ENCODE results near the gene ABCC10. TPM values are rescaled to one million over a fixed set of nuclear protein-coding genes. Genes with fewer than 3 reads are reported as not detected.
"Not testable (repeated sequence)": the region's sequence is repeated elsewhere in the genome, so short reads cannot be mapped to it uniquely, and the experiment has no call there.

Gene ABCC10
- total RNA-seq, result 10 to 100 TPM; 51.0 to 58.3 TPM

GRCh38 chr6:43427406-43428111 is at the start of gene ABCC10:
Gene ABCC10 (plus strand): TSS chr6:43427541. CDS start chr6:43427979, 438 bp downstream.
- Mint-ChIP-seq H3K4me1 (peaks cover 14% of the 10 kb centered on the region), H3K27ac (peak within 1 kb of the TSS; percentile 97), H3K9me3 (peaks cover 1% of the 10 kb centered on the region), H3K36me3 (peaks cover 5% of the 10 kb centered on the region), H3K27me3 (no peaks in the 10 kb centered on the region), H3K4me3 (peak within 1 kb of the TSS; percentile 98)
- peak; percentile 97 for ATAC-seq (ENCODE audit: low read depth)
- POLR2A ChIA-PET, result interaction anchor here (0.7 to 1.3 kb wide), 4 partner anchors 10 to 740 kb away, joined by 3 to 5 read pairs (median 4); partner anchors contain the start of gene ZNF318
- peak; percentile 93 for DNase-seq

- Mint-ChIP-seq H3K36me3 (peaks cover 3% of the 10 kb centered on the region), H3K4me3 (no peak overlapping the region), H3K9me3 (no peaks in the 10 kb centered on the region), H3K27me3 (peaks cover 35% of the 10 kb centered on the region), H3K4me1 (peaks cover 16% of the 10 kb centered on the region), H3K27ac (no peak overlapping the region)
- DNase-seq (no peak), ATAC-seq (ENCODE audit: low read depth) (no peak)
- POLR2A ChIA-PET, result interaction anchor here (1.4 kb wide), 1 partner anchor 8 kb away, joined by 5 read pairs; the partner anchor contains the start of gene ZNF318
Measured at GRCh38 chr6:43377710-43378229, 49.6 kb upstream of the ABCC10 start.

GRCh38 chr6:43378631-43379030 is 48.7 kb upstream of the ABCC10 start:
- ATAC-seq (ENCODE audit: low read depth) (no peak), DNase-seq (no peak)
- peaks cover 3% of the 10 kb centered on the region for H3K36me3 Mint-ChIP-seq
- H3K4me1 Mint-ChIP-seq, result peaks cover 23% of the 10 kb centered on the region
- H3K4me3 Mint-ChIP-seq, result no peak overlapping the region
- peaks cover 38% of the 10 kb centered on the region for H3K27me3 Mint-ChIP-seq
- H3K9me3 Mint-ChIP-seq, result no peaks in the 10 kb centered on the region
- POLR2A ChIA-PET, result no interaction called here
- H3K27ac Mint-ChIP-seq, result no peak overlapping the region

- not testable (repeated sequence) for H3K9me3 Mint-ChIP-seq; H3K4me3 Mint-ChIP-seq; H3K36me3 Mint-ChIP-seq; H3K27ac Mint-ChIP-seq; DNase-seq; ATAC-seq (ENCODE audit: low read depth)
- POLR2A ChIA-PET, result interaction anchor here (5.3 kb wide), 1 partner anchor 11 kb away, joined by 56 read pairs; the partner anchor contains the start of gene ZNF318
- Mint-ChIP-seq H3K4me1 (peaks cover 36% of the 10 kb centered on the region), H3K27me3 (peaks cover 48% of the 10 kb centered on the region)
Measured at GRCh38 chr6:43380858-43381257, 46.5 kb upstream of the ABCC10 start.

- peak overlapping the region; percentile 68 for H3K4me3 Mint-ChIP-seq
- POLR2A ChIA-PET, result interaction anchor here (0.7 to 5.3 kb wide), 4 partner anchors 14 to 399 kb away, joined by 3 to 56 read pairs (median 4); partner anchors contain the start of genes CUL9, POLR1C, PPP2R5D and YIPF3
- no peak for ATAC-seq (ENCODE audit: low read depth)
Measured at GRCh38 chr6:43383021-43383667, 44.2 kb upstream of the ABCC10 start.

GRCh38 chr6:43386492-43386891 is 40.8 kb upstream of the ABCC10 start:
- Mint-ChIP-seq H3K4me1 (peaks cover 49% of the 10 kb centered on the region), H3K4me3 (no peak overlapping the region), H3K27me3 (peaks cover 70% of the 10 kb centered on the region), H3K9me3 (no peaks in the 10 kb centered on the region), H3K36me3 (peaks cover 2% of the 10 kb centered on the region), H3K27ac (no peak overlapping the region)
- POLR2A ChIA-PET, result interaction anchor here (1.4 kb wide), 1 partner anchor 17 kb away, joined by 5 read pairs; the partner anchor contains the start of gene ZNF318
- no peak for ATAC-seq (ENCODE audit: low read depth)
- no peak for DNase-seq

More at GRCh38 chr6:43383021-43383667, 44.2 kb upstream of the ABCC10 start:
- Mint-ChIP-seq H3K36me3 (peaks cover 4% of the 10 kb centered on the region), H3K9me3 (no peaks in the 10 kb centered on the region), H3K27me3 (peaks cover 65% of the 10 kb centered on the region), H3K27ac (peak overlapping the region; percentile 90), H3K4me1 (peaks cover 39% of the 10 kb centered on the region)
- DNase-seq, result no peak

GRCh38 chr6:43389730-43390295 is 37.5 kb upstream of the ABCC10 start:
- POLR2A ChIA-PET, result no interaction called here
- no peak overlapping the region for H3K27ac Mint-ChIP-seq
- no peak overlapping the region for H3K4me3 Mint-ChIP-seq
- ATAC-seq (ENCODE audit: low read depth) (no peak), DNase-seq (no peak)
- H3K27me3 Mint-ChIP-seq, result peaks cover 86% of the 10 kb centered on the region
- H3K36me3 Mint-ChIP-seq, result peaks cover 2% of the 10 kb centered on the region
- H3K4me1 Mint-ChIP-seq, result peaks cover 33% of the 10 kb centered on the region
- H3K9me3 Mint-ChIP-seq, result no peaks in the 10 kb centered on the region

- H3K4me1 Mint-ChIP-seq, result peaks cover 27% of the 10 kb centered on the region
Measured at GRCh38 chr6:43390753-43391439, 36.4 kb upstream of the ABCC10 start.

GRCh38 chr6:43391440-43392031 is 35.8 kb upstream of the ABCC10 start:
- peak; percentile 40 for DNase-seq
- no peaks in the 10 kb centered on the region for H3K36me3 Mint-ChIP-seq
- H3K4me1 Mint-ChIP-seq, result peaks cover 23% of the 10 kb centered on the region
- H3K4me3 Mint-ChIP-seq, result peak overlapping the region; percentile 59
- peaks cover 78% of the 10 kb centered on the region for H3K27me3 Mint-ChIP-seq
- no peak overlapping the region for H3K27ac Mint-ChIP-seq
- peak; percentile 60 for ATAC-seq (ENCODE audit: low read depth)
- no peaks in the 10 kb centered on the region for H3K9me3 Mint-ChIP-seq
- POLR2A ChIA-PET, result interaction anchor here (0.7 to 1.2 kb wide), 2 partner anchors 22 to 89 kb away, joined by 3 to 6 read pairs; partner anchors contain the start of gene ZNF318

More at GRCh38 chr6:43390753-43391439, 36.4 kb upstream of the ABCC10 start:
- Mint-ChIP-seq H3K27me3 (peaks cover 78% of the 10 kb centered on the region), H3K4me3 (peak overlapping the region; percentile 59)
- peak; percentile 14 for ATAC-seq (ENCODE audit: low read depth)
- not testable (repeated sequence) for H3K36me3 Mint-ChIP-seq, H3K27ac Mint-ChIP-seq, DNase-seq, H3K9me3 Mint-ChIP-seq
- POLR2A ChIA-PET, result interaction anchor here (0.7 to 1.2 kb wide), 2 partner anchors 22 to 89 kb away, joined by 3 to 6 read pairs; partner anchors contain the start of gene ZNF318

GRCh38 chr6:43393133-43393532 is 34.2 kb upstream of the ABCC10 start:
- POLR2A ChIA-PET, result interaction anchor here (0.8 to 1.4 kb wide), 2 partner anchors 23 to 44 kb away, joined by 4 to 5 read pairs; partner anchors contain the start of gene ZNF318
- not testable (repeated sequence) for H3K36me3 Mint-ChIP-seq; H3K4me3 Mint-ChIP-seq; ATAC-seq (ENCODE audit: low read depth); H3K27ac Mint-ChIP-seq; DNase-seq; H3K9me3 Mint-ChIP-seq
- Mint-ChIP-seq H3K4me1 (peaks cover 23% of the 10 kb centered on the region), H3K27me3 (peaks cover 69% of the 10 kb centered on the region)

- Mint-ChIP-seq H3K4me3 (no peak overlapping the region), H3K27ac (no peak overlapping the region), H3K9me3 (no peaks in the 10 kb centered on the region), H3K27me3 (peaks cover 67% of the 10 kb centered on the region), H3K4me1 (peaks cover 23% of the 10 kb centered on the region), H3K36me3 (no peaks in the 10 kb centered on the region)
- no peak for DNase-seq
- POLR2A ChIA-PET, result interaction anchor here (0.8 to 1.4 kb wide), 2 partner anchors 24 to 44 kb away, joined by 4 to 5 read pairs; partner anchors contain the start of gene ZNF318
- ATAC-seq (ENCODE audit: low read depth), result no peak
Measured at GRCh38 chr6:43393602-43394001, 33.7 kb upstream of the ABCC10 start.

- H3K4me3 Mint-ChIP-seq, result no peak overlapping the region
Measured at GRCh38 chr6:43394982-43395381, 32.4 kb upstream of the ABCC10 start.

More at GRCh38 chr6:43394982-43395381, 32.4 kb upstream of the ABCC10 start:
- H3K27me3 Mint-ChIP-seq, result peaks cover 54% of the 10 kb centered on the region
- POLR2A ChIA-PET, result interaction anchor here (0.7 kb wide), 1 partner anchor 115 kb away, joined by 3 read pairs; no protein-coding TSS in a partner anchor
- no peaks in the 10 kb centered on the region for H3K36me3 Mint-ChIP-seq
- H3K4me1 Mint-ChIP-seq, result peaks cover 23% of the 10 kb centered on the region
- DNase-seq (no peak), ATAC-seq (ENCODE audit: low read depth) (no peak)
- no peak overlapping the region for H3K27ac Mint-ChIP-seq
- no peaks in the 10 kb centered on the region for H3K9me3 Mint-ChIP-seq
